ENCODE measurements around the gene EHBP1L1.

- TF ChIP-seq POLR2A (IDR thresholded peaks at IDR 0.05) (no peak), CTCF (IDR thresholded peaks at IDR 0.05) (no peak), EP300 (IDR thresholded peaks at IDR 0.05) (peak in 1 of 2 donors; percentile 27)
Measured at GRCh38 chr11:65574811-65575567, 864 bp upstream of the EHBP1L1 start.

Measured in tibial nerve (tissue), 4 donors.